OCI-LY7 (cell line): Measurements from ENCODE around the gene ASPHD2.

ENCODE experiments used
- CTCF ChIP-seq: fragments of 200-600 bp; sonication (generic); conservative IDR thresholded peaks from 2 replicates; pipeline ENCODE4 v1.5.1; 2014; ENCODE audit warnings: mild to moderate bottlenecking, antibody characterized with exemption, low read length, moderate library complexity, mixed read lengths
- EZH2phosphoT487 ChIP-seq: fragments of 200-600 bp; sonication (generic); IDR thresholded peaks from 2 replicates; pipeline ENCODE4 v1.6.1; 2018; ENCODE audit warnings: low read depth, borderline replicate concordance, mild to moderate bottlenecking, mixed run types, antibody characterized with exemption, low read length, moderate library complexity, mixed read lengths

- TF ChIP-seq CTCF (peak; percentile 86), EZH2phosphoT487 (no peak)
Observed at GRCh38 chr22:26398741-26399153, 30.3 kb upstream of the ASPHD2 start.
